GM21737 (cell line): ENCODE measurements around the gene GATA1.
A peak's percentile ranks its signal among the peaks of the same experiment; 100 is the strongest.

Experiments
- ATAC-seq: cut with Tn5 transposase; IDR thresholded peaks from one replicate; pipeline ENCODE4 v1.9.1; 2021; ENCODE audit warnings: mild to moderate bottlenecking, moderate library complexity; ENCODE audit not compliant: unreplicated experiment

The GATA1 gene

DNA sequence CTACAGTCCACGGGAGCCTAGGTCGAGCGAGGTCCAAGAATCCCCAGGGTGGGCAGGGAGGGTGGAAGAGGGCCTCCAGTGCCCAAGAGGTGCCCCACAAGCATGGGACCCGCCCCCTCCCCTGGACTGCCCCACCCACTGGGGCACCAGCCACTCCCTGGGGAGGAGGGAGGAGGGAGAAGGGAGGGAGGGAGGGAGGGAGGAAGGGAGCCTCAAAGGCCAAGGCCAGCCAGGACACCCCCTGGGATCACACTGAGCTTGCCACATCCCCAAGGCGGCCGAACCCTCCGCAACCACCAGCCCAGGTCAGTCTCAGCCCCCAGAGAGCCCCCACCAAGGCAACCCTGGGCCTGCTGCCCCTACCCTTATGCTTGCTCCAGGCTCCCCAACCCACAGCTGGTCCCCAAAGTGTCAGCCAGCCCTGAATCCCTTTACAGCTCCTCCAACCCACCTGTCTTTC lies at the start of gene GATA1:
Gene GATA1, plus strand, starts transcription at position 250 of the 460 bp plus-strand sequence. CDS start 4,520 bp downstream, outside the sequence.
- ATAC-seq = no peak

GRCh38 chrX:48736878-48737212 lies 49.5 kb upstream of the GATA1 start:
- ATAC-seq = no peak

GRCh38 chrX:48737213-48737938 lies 49.0 kb upstream of the GATA1 start:
- peak; percentile 97 for ATAC-seq

- no peak for ATAC-seq
Observed at GRCh38 chrX:48737940-48738339, 48.5 kb upstream of the GATA1 start.

GRCh38 chrX:48741834-48742233 lies 44.6 kb upstream of the GATA1 start:
- ATAC-seq = no peak

DNA sequence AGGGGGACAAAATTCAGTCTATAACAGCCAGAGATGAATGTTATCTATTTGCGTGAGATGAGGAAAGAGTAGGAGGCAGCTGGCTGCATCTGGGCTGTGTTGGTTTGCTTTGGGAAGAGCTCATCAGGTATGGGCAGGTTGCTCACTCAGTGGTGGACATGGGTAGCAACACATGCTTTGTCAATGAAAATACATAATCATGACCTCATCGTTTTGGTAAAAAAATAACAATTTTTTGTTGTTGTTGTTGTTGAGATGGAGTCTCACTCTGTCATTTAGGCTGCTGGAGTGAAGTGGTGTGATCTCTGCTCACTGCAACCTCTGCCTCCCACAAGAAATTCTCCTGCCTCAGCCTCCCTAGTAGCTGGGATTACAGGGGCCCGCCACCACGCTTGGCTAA lies 41.2 kb upstream of the GATA1 start:
- no peak for ATAC-seq

GRCh38 chrX:48747415-48748016 lies 38.9 kb upstream of the GATA1 start:
- ATAC-seq = no peak

DNA sequence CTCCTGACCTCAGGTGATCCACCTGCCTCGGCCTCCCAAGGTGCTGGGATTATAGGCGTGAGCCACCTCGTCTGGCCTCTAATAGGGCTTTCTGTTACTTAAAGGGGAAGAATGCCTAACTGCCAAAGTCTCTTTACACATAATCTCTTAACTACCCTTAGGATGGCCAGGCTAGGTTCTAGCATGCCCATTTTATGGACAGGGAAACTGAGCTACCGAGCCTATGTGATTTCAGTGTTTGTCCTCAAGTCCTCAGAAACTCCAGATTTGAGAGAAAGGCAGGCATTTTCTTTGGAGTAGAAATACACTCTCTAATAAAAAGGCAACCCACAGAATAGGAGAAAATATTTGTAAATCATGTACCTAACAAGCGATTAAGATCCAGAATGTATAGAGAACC lies 37.2 kb upstream of the GATA1 start:
- ATAC-seq = no peak

DNA sequence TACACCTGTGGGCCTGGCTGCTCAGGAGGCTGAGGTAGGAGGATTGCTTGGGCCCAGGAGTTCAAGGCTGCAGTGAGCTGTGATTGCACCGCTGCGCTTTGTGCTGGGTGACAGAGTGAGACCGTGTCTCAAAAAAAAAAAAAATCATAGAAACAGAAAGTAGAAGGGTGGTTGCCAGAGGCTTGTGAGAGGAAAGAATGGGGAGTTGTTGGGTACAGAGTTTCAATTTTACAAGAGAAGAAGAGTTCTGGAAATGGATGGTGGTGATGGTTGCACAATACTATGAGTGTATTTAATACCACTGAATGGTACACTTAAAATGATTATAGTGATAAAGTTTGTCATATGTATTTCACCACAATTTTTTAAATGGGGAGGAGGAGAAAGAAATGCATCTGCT lies 35.0 kb upstream of the GATA1 start:
- no peak for ATAC-seq

GRCh38 chrX:48752498-48752897 lies 33.9 kb upstream of the GATA1 start:
- no peak for ATAC-seq

- no peak for ATAC-seq
Observed at GRCh38 chrX:48753708-48754228, 32.6 kb upstream of the GATA1 start.

- ATAC-seq = no peak
Observed at GRCh38 chrX:48754238-48754637, 32.2 kb upstream of the GATA1 start.

GRCh38 chrX:48761674-48762471 lies 24.5 kb upstream of the GATA1 start, which contains the start of gene GLOD5:
TSS of gene GLOD5 (plus strand) at chrX:48761747. CDS start at chrX:48761791, 44 bp downstream.
- ATAC-seq = no peak

- ATAC-seq = no peak
Observed at GRCh38 chrX:48769230-48769629, 17.2 kb upstream of the GATA1 start.

GRCh38 chrX:48770296-48770695 lies 16.1 kb upstream of the GATA1 start:
- ATAC-seq = no peak

GRCh38 chrX:48772602-48773001 lies 13.8 kb upstream of the GATA1 start:
- ATAC-seq = no peak

- ATAC-seq = no peak
Observed at GRCh38 chrX:48776818-48777439, 9.5 kb upstream of the GATA1 start.

DNA sequence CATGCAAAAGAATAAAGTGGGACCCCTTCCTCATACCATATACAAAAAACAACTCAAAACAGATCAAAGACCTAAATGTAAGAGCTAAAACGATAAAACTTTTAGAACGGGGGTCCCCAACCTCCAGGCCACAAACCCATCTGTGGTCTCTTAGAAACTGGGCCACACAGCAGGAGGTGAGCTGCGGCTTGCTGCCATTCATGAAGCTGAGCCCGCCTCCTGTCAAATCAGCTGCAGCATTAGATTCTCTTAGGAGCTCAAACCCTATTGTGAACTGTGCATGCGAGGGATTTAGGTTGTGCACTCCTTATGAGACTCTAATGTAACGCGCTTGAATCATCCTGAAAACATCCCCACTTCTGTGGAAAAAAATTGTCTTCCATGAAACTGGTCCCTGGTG lies 7.0 kb upstream of the GATA1 start:
- no peak for ATAC-seq

DNA sequence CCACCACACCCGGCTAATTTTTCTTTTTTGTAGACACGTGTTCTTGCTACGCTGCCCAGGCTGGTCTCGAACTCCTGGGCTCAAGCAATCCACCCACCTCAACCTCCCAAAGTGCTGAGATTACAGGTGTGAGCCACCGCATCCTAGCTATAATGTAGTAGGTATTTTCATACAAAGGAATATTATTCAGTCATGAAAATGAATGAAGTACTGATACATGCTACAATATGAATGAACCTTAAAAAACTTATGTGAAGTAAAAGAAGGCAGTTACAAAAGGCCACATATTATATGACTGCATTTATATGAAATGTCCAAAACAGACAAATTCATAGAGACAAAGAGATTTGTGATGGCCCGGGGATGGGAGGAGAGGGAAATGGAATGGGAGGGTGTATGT lies 4.7 kb upstream of the GATA1 start:
- ATAC-seq = no peak

- no peak for ATAC-seq
Observed at GRCh38 chrX:48782216-48782615, 4.2 kb upstream of the GATA1 start.

DNA sequence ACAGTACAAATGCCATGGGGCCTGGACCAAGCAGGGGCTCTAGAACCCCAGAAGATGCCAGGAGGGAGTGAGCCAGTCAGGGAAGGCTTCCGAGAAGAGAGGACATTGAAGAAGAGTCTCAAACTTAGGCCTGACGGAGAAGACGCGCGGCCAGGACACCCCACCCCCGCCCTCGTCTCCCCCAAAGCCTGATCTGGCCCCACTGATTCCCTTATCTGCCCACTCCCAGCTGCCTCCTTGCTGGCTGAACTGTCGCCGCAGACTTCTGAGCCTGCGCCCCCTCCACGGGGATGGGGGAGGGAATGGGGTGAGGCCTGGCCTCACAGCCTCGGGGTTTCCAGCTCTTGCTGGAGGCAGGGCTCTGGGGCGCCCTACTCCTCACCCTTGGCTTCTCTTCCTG lies 3.6 kb upstream of the GATA1 start:
- no peak for ATAC-seq
